Right lobe of liver (tissue), 4 donors: Measurements from ENCODE around the gene C2orf49.

ENCODE experiments used
- CTCF ChIP-seq, 4 donors: fragments of 200-600 bp in 3 of 4; fragments of 450-650 bp in 1 of 4; IDR thresholded peaks; one replicate each; pipeline versions ENCODE4 v1.5.1 to v1.8.0; 2016 to 2022; ENCODE audit warnings: antibody characterized with exemption in 4 of 4, mild to moderate bottlenecking in 2 of 4
- POLR2A ChIP-seq: fragments of 450-650 bp; IDR thresholded peaks from one replicate; pipeline ENCODE4 v1.6.1; 2017; ENCODE audit warnings: antibody characterized with exemption, mild to moderate bottlenecking
- donor health status: DM: no; HTN: no; CAD: no.
- donor health status: DM: no; HTN: no; CAD: no.
- donor health status: DM: no; HTN: yes; CAD: no.

- TF ChIP-seq CTCF (IDR thresholded peaks at IDR 0.05) (no peak), POLR2A (no peak)
These were observed 49.9 kb downstream of the C2orf49 start for GRCh38 chr2:105387225-105387624.
